ENCODE measurements around the gene HES4.
"Not testable (repeated sequence)": the region's sequence is repeated elsewhere in the genome, so short reads cannot be mapped to it uniquely, and the experiment has no call there.

HES4 gene

GRCh38 chr1:1017397-1018320 is 17.8 kb upstream of the HES4 start:
- not testable (repeated sequence) for DNase-seq (ENCODE audit: low read depth)

- DNase-seq (ENCODE audit: low read depth): no peak
Observed at GRCh38 chr1:1014799-1015681, 15.1 kb upstream of the HES4 start.

- no peak for DNase-seq (ENCODE audit: low read depth)
Observed at GRCh38 chr1:1013922-1014648, 14.2 kb upstream of the HES4 start.

GRCh38 chr1:1013105-1013921 is 13.4 kb upstream of the HES4 start, which contains the start of gene ISG15:
ISG15 (plus strand) TSS chr1:1013497; CDS start chr1:1013574, 77 bp downstream.
- peak; percentile 62 for DNase-seq (ENCODE audit: low read depth)

GRCh38 chr1:1012736-1013104 is 12.8 kb upstream of the HES4 start:
- DNase-seq (ENCODE audit: low read depth): not testable (repeated sequence)

- DNase-seq (ENCODE audit: low read depth): no peak
Observed at GRCh38 chr1:1011396-1011949, 11.6 kb upstream of the HES4 start.

GRCh38 chr1:1010131-1010530 is 10.2 kb upstream of the HES4 start:
- not testable (repeated sequence) for DNase-seq (ENCODE audit: low read depth)

GRCh38 chr1:1006305-1007159 is 6.6 kb upstream of the HES4 start:
- no peak for DNase-seq (ENCODE audit: low read depth)

- DNase-seq (ENCODE audit: low read depth): no peak
Observed at GRCh38 chr1:1005774-1006304, 5.9 kb upstream of the HES4 start.

GRCh38 chr1:1004780-1005697 is 5.1 kb upstream of the HES4 start:
- DNase-seq (ENCODE audit: low read depth): no peak

GRCh38 chr1:1004420-1004779 is 4.5 kb upstream of the HES4 start:
- DNase-seq (ENCODE audit: low read depth): no peak

- DNase-seq (ENCODE audit: low read depth): no peak
Observed at GRCh38 chr1:1003618-1004419, 3.9 kb upstream of the HES4 start.

- no peak for DNase-seq (ENCODE audit: low read depth)
Observed at GRCh38 chr1:1001057-1001783, 1.3 kb upstream of the HES4 start.

GRCh38 chr1:1000357-1001056 is 610 bp upstream of the HES4 start:
- DNase-seq (ENCODE audit: low read depth): peak; percentile 50

- DNase-seq (ENCODE audit: low read depth): no peak
Observed at GRCh38 chr1:998995-999724, 737 bp downstream of the HES4 start.

- DNase-seq (ENCODE audit: low read depth): no peak
Observed at GRCh38 chr1:998745-998994, 1.2 kb downstream of the HES4 start.
